GM19463 (cell line): ENCODE data around the gene MAPK8IP3.
"Not testable (repeated sequence)": the region's sequence is repeated elsewhere in the genome, so short reads cannot be mapped to it uniquely, and the experiment has no call there.

Experiments used
- ATAC-seq: cut with Tn5 transposase; IDR thresholded peaks from one replicate; pipeline ENCODE4 v1.9.1; 2021; ENCODE audit warnings: mild to moderate bottlenecking, moderate library complexity; ENCODE audit not compliant: unreplicated experiment

Gene MAPK8IP3

GRCh38 chr16:1732071-1732470 is 26.1 kb downstream of the MAPK8IP3 start:
- ATAC-seq = no peak

DNA sequence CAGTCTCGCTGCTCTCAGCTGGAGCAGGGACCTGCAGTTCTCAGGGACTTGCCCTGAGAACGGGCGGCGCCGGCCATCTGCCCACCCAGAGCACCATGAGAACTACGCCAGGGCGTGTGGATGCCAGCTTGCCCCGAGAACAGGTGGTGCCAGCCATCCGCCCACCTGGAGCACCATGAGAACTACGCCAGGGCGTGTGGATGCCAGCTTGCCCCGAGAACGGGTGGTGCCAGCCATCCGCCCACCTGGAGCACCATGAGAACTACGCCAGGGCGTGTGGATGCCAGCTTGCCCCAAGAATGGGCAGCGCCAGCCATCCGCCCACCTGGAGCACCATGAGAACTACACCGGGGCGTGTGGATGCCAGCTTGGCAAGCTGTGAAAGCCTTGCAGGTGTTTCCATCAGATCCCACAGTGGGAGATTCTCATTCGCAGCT is 26.6 kb downstream of the MAPK8IP3 start:
- ATAC-seq = not testable (repeated sequence)

DNA sequence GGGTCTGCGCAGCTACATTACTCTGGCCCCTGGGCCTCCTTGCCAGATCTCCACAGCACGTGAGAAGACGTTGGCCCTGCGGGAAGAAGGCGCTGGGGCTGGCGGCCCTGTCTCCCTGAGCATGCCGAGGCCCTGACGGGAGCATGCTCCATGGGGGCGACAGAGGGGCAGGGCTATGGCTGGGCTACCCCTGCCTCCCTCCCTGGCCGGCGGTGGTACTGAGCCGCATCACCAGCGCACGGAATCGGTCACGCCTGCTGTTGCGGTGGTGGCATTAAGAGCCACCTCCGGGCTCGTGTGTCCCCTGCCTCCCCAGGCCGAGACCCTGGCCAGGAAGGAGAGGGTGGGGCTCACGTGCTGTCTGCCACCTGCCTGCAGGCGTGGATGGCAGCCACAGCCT is 28.1 kb downstream of the MAPK8IP3 start:
- no peak for ATAC-seq

GRCh38 chr16:1734816-1735215 is 28.8 kb downstream of the MAPK8IP3 start:
- ATAC-seq = no peak

DNA sequence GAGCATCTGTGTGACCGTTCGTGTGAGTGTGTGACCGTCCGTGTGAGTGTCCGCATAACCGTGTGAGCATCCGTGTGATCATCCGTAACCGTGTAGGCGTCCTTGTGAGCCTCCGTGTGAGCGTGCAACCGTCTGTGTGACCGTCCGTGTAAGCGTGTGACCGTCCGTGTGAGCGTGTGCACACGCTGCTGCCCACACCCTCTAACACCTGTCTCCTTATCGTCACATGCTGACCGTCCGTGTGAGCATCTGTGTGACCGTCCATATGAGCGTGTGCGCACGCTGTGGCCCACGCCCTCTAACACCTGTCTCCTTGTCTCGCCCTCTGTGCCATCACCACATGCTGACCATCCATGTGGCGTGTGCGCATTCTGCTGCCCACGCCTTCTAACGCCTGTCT is 34.2 kb downstream of the MAPK8IP3 start:
- ATAC-seq = no peak

DNA sequence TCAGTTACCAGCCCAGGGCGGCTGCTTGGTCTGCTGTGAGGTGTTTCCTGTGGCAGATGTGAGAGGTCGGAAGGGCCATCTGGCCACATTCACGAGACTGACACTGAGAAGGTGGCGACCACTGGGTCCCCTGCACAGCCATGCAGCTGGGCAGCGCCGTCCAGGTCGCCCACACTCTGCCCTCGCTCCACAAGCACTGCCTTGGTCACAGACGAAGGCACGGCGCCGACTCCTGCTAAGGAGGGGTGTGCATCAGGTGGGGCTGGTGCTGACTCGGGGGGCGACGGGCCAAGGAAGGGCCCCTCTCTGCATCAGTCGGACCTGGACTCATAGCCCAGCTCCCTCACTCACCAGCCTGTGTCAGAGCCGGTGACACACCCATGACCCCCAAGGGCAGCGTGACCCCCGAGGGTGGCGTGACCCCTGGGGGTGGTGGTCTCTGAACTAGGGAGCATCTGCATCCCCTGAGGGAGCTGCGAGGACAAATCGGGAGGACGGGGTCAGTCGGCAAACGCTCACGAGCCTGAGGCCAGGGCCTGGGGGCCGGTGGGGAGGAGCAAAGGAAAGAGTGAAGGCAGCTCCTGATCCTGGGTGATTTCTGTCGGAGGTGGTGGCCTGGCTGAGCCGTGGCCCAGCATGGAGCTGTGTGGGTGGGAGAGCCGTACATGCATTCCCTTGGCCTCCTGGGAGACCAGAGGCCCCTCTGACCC is 34.9 kb downstream of the MAPK8IP3 start:
- no peak for ATAC-seq

DNA sequence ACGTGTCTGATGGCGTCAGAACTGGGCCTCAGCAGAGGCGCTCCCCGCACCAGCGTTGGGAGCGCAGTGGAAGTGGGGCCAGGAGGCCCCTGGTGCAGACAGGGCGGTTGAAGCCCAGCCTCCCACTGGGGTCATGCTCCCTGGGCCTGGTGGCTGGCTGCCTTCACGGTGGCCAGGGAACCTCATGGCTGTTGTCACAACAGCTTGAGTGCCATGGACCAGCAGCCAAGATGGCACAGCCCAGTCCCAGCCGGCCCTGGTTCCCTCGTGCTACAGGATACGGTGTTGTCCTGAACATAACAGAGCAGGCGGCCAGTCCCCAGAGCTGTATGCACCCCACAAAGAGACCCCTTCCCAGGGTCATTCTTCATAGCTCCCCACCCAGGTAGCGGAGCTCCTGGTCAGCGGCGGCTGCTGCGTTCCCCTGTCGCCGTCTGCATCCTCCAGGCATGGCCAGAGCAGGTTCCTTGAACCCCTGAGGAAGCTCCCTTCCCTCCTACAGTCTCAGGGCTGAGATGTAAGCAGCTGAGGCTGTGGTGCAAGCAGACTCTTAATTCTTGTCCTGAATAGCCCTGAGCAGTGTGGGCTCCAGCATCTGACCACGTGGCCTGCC is 35.7 kb downstream of the MAPK8IP3 start:
- ATAC-seq = no peak

DNA sequence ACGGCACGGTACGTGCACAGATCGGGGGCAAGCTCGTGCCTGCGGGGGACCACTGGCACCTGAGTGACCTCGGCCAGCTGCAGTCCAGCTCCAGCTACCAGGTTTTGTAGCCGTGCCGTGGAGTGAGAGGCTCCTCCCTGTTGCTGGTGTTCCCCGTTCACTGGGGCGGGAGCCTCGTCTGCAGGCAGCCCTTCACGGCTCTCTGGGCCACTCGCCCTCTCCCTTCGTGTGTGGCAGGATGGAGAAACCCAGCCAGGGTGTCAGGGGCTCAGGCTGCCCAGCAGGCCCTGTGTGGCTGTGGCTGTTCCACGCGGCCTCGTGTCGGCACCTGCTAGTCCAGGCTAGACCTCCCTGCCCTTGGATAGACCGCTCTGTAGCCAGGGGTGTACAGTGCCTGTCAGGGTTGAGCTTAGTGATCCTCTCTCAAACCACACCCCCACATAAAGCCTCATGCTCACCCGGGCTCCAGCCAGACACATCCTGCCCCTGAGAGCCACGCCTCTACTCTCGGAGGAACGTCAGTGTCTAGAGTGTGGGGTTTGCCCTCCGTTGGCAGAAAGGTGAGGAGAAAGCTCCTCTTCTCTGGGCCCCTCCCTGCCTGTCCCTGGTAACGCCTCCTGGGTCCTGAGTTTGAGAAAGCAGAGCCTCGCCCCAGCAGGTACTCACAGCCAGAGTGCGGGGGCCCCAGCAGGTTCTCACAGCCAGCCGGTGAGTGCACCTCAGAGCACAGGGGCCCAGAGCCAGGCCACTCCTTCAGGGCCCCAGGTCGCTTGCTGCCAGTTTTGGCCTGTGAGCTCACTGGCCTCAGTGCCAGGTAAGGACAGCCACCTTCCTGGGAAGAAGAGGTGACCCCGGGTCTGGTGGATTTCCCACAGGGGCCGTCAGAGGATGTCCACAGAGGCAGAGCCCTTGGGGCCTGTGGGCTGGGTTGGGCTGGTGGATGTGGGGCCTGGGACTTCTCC is 37.7 kb downstream of the MAPK8IP3 start:
- ATAC-seq = no peak

DNA sequence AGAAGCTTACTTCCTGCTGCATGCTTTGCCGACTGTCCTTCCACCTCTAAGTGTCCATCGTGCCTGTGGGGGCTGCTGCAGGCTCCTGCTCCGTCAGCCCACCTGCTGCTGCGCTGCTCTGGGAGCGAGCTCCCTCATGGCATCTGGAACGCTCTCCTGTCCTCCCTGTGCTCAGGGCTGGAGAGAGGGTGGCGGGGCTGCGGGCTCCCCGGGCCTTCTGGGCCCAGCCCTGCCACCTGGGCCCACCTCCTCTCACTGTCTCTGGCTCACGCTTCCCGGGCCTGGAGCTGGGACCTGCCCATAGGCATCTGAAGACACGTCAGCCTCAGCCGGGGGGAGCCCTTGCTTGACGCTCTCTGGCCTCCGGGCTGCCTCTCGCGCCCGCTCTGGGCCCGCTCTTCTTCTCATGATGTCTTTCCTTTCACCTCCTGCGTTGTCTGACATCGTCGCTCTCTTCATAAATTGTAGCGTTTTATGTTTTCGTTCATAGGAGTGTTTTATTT is 38.4 kb downstream of the MAPK8IP3 start:
- no peak for ATAC-seq

GRCh38 chr16:1745181-1745899 is 39.3 kb downstream of the MAPK8IP3 start:
- no peak for ATAC-seq

DNA sequence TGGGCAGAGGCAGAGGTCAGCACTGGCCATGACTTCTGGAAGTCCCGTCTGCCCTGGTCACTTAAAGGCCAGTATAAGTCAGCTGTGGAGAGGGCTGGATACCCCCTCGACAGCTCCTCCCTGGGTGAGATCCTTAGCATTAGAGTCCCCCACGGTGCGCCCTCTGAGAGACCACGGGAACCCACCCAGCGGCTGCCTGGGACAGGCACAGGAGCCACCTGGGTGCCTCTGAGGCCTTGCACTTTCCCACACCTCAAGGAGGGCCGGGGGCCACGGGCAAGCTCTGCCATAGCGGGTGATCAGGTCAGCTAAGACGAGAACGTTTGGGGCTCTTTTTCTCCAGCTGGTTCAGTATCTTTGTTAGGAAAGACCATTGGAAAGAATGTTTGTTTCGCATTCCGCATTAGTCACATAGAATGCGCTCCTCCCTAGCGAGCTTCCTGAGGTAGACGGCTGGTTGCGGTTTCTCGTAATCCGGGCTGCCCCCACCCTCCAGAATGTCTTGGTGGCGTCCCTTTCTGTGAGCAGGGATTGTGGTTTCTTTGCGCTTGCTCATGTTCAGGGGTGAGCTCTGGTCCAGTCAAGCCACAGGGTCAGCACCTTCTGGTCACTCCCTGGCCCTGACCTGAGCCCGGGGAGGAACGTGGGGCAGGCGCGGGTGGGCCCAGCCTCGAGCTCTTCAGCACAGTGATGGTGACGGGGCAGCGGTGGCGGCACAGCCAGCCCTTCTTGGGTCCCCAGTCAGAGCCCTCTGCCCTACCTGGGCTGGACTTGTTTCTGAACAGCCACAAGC is 40.1 kb downstream of the MAPK8IP3 start:
- ATAC-seq = no peak

DNA sequence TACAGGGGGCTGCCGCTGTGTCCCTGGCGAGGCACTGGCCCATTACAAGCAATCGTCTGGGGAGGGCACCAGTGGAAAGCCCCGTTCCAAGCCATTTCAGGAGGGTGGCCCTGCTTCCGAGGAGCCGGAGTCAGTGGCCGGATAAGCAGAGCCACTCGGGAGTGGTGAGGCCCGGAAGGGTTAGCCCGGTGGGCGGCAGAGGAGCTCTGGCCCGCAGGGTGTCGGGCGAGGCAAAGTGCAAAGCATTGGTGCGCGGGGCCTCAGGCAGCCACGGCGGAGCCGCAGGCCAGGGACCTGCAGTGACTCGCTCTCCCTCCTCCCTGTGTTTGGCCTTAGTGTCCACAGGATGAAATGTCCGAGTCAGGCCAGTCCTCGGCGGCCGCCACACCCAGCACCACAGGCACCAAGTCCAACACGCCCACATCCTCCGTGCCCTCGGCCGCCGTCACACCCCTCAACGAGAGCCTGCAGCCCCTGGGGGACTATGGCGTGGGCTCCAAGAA is 40.7 kb downstream of the MAPK8IP3 start:
- ATAC-seq = no peak

DNA sequence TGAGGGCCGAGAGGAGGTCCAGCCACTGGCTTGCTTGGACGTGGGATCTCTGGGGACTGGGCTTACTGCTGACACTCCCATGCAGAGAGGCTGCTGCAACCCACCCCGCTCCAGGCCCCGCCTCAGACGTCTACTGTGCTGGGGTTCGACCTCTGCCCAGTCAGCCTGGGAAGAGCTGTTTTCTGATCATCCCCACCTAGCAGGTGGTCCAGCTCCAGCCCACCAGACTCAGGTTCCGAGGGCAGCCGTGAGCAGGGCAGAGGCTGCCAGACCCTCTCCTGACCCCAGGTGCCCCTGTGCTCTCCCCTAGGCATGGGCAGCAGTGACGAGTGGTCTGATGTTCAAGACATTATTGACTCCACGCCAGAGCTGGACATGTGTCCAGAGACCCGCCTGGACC is 41.9 kb downstream of the MAPK8IP3 start:
- ATAC-seq = no peak

- ATAC-seq = no peak
Measured at GRCh38 chr16:1749152-1750117, 43.4 kb downstream of the MAPK8IP3 start.

- ATAC-seq = no peak
Measured at GRCh38 chr16:1751946-1752345, 46.0 kb downstream of the MAPK8IP3 start.

DNA sequence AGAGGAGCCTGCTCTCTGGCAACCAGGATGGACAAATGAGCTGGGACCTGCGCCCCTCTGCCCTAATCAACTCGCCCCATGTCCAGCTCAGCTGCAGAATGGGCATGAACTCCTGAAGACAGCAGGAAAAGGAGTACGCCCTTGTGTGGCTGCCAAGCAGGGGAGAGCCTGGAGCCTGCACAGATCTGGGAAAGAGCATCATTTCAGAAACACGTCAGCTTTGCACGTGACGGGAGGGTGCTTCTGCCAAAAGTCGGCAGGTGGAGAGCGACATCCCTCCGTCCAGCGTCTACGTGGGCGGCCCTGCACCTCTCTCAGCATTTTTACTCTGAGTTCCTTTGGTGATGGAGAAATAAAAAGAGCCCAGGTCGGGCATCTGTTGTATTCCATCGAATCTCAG is 46.9 kb downstream of the MAPK8IP3 start:
- no peak for ATAC-seq

GRCh38 chr16:1754204-1754603 is 48.2 kb downstream of the MAPK8IP3 start:
- no peak for ATAC-seq

GRCh38 chr16:1757714-1758461 is 51.9 kb downstream of the MAPK8IP3 start:
- no peak for ATAC-seq
